ENCODE data around the gene SYPL1.
"Not testable (repeated sequence)": the region's sequence is repeated elsewhere in the genome, so short reads cannot be mapped to it uniquely, and the experiment has no call there.

The SYPL1 gene

GRCh38 chr7:106112118-106112971, at the start of gene SYPL1:
Gene SYPL1, minus strand, starts transcription at chr7:106112312. Its CDS starts 104 bp downstream, at chr7:106112208.
- DNase-seq, result peak; percentile 77 to 94 (median 86)

GRCh38 chr7:106155027-106155426, 42.9 kb upstream of the SYPL1 start:
- DNase-seq, result no peak

- DNase-seq, result peak; percentile 37 to 49 (median 44)
Observed at GRCh38 chr7:106153891-106154449, 41.9 kb upstream of the SYPL1 start.

- no peak for DNase-seq
Observed at GRCh38 chr7:106152313-106152665, 40.2 kb upstream of the SYPL1 start.

- DNase-seq, result no peak
Observed at GRCh38 chr7:106151459-106152312, 39.6 kb upstream of the SYPL1 start.

GRCh38 chr7:106143711-106144337, 31.7 kb upstream of the SYPL1 start:
- no peak for DNase-seq

GRCh38 chr7:106142136-106142535, 30.0 kb upstream of the SYPL1 start:
- no peak for DNase-seq

GRCh38 chr7:106140406-106141173, 28.5 kb upstream of the SYPL1 start:
- no peak for DNase-seq

- no peak for DNase-seq
Observed at GRCh38 chr7:106139265-106140251, 27.4 kb upstream of the SYPL1 start.

GRCh38 chr7:106138776-106139175, 26.7 kb upstream of the SYPL1 start:
- DNase-seq, result no peak

- DNase-seq, result not testable (repeated sequence)
Observed at GRCh38 chr7:106138181-106138580, 26.1 kb upstream of the SYPL1 start.

GRCh38 chr7:106134241-106134640, 22.1 kb upstream of the SYPL1 start:
- DNase-seq, result no peak

GRCh38 chr7:106129291-106129690, 17.2 kb upstream of the SYPL1 start:
- DNase-seq, result no peak

GRCh38 chr7:106128836-106129235, 16.7 kb upstream of the SYPL1 start:
- no peak for DNase-seq

- DNase-seq, result no peak
Observed at GRCh38 chr7:106127984-106128780, 16.1 kb upstream of the SYPL1 start.

- DNase-seq, result peak in 2 of 4 experiments; percentile 4 to 23
Observed at GRCh38 chr7:106126170-106126938, 14.2 kb upstream of the SYPL1 start.

GRCh38 chr7:106125417-106125816, 13.3 kb upstream of the SYPL1 start:
- no peak for DNase-seq

GRCh38 chr7:106124186-106124585, 12.1 kb upstream of the SYPL1 start:
- no peak for DNase-seq

GRCh38 chr7:106122713-106123112, 10.6 kb upstream of the SYPL1 start:
- DNase-seq, result no peak

All from activated CD4-positive, CD25-positive, alpha-beta regulatory T cell (primary cell).